GM18511 (cell line): ENCODE results near the gene NHSL2.
"Not testable (repeated sequence)": the region's sequence is repeated elsewhere in the genome, so short reads cannot be mapped to it uniquely, and the experiment has no call there.

ENCODE experiments used
- ATAC-seq: cut with Tn5 transposase; IDR thresholded peaks from one replicate; pipeline ENCODE4 v1.9.1; 2021; ENCODE audit warnings: mild to moderate bottlenecking, moderate library complexity; ENCODE audit not compliant: unreplicated experiment

Gene NHSL2

DNA sequence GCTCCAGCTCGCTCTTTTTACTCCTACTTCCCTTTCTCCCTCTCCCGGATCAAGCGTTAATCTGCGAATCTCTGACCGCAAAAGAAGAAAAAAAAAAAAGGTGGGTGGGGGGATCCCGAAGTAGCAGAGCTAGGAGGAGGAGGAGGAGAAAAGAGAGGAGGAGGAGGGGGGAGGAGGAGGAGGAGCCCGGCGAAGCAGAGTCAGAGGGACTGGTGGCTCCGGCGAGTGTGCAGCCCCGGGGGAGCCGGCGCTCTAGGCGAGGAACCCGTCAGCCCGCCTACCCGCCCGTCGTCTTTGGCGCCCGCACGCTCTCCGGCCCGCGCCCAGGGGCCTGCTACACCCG is at the start of gene NHSL2:
TSS of gene NHSL2 (plus strand) at position 203 of the 343 bp plus-strand sequence.
- no peak for ATAC-seq

- ATAC-seq: no peak
These were observed 43.0 kb upstream of the NHSL2 start for GRCh38 chrX:71867680-71868079.

GRCh38 chrX:71869566-71869965 is 41.1 kb upstream of the NHSL2 start:
- not testable (repeated sequence) for ATAC-seq

- ATAC-seq: no peak
These were observed 40.2 kb upstream of the NHSL2 start for GRCh38 chrX:71870208-71871098.

- no peak for ATAC-seq
These were observed 39.3 kb upstream of the NHSL2 start for GRCh38 chrX:71871367-71871766.

DNA sequence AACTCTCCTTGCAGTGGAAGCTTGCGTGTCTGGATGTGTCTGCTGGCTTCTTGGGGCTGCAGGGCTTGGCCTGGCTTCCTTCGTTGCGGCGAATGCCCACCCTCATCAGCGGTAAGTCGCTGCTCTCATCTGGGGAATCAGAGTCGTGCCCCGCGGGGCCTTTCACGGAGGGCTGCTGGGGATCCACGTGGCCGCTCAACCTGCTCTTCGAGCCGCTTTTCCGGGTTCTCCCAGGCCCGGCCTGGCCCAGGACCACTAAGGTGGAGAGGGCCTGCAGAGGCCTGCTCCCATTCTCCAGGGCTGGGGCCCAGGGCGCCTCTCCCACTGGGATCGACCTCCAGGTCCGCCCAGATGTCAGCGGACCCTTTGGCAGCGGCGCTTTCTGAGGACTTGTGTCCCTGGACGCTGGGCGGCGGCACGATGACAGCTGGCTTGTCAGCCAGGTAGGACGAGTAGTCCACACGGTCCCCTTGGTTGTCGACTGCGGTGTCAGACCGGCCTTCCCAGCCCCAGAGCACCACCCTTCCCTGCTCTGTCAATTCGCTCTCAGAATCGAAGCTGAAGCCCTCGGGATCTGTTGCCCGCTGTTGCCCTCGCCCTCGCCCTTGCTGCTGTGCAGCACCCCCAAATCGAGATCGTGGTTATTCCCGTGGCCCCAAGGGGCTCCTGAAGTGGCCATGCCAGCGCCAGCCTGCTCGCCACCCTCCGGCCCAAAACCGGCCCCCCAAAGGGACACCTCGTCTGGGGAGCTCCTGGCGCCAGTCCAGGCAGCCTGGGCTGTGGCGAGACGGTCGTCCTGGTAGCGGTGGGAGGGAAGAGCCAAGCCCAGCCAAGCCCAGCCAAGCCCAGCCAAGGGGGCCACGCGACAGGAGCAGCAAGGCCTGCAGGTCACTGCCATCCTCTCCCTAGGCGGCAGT is 37.8 kb upstream of the NHSL2 start:
- ATAC-seq: no peak

- ATAC-seq: no peak
These were observed 37.2 kb upstream of the NHSL2 start for GRCh38 chrX:71873459-71873833.

DNA sequence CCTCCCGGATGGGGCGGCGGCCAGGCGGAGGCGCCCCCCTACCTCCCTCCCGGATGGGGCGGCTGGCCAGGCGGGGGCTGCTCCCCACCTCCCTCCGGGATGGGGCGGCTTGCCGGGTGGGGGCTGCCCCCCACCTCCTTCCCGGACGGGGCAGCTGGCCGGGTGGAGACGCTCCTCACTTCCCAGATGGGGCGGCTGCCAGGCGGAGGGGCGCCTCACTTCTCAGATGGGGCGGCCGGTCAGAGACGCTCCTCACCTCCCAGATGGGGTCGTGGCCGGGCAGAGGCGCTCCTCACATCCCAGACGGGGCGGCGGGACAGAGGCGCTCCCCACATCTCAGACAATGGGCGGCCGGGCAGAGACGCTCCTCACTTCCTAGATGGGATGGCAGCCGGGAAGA is 33.8 kb upstream of the NHSL2 start:
- ATAC-seq: not testable (repeated sequence)

DNA sequence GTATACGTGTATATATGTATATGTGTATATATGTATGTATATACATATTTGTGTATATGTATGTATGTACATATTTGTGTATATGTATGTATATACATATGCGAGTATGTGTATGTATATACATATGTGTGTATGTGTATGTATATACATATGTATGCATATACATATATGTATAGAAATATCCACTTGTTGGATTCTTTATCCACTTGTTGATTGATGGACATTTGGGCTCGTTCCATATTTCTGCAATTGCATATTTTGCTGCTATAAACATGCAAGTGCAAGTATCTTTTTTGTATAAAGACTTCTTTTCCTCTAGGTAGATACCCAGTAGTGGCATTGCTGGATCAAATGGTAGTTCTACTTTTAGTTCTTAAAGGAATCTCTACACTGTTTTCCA is 25.5 kb upstream of the NHSL2 start:
- ATAC-seq: no peak

- no peak for ATAC-seq
These were observed 15.0 kb upstream of the NHSL2 start for GRCh38 chrX:71895607-71896006.

DNA sequence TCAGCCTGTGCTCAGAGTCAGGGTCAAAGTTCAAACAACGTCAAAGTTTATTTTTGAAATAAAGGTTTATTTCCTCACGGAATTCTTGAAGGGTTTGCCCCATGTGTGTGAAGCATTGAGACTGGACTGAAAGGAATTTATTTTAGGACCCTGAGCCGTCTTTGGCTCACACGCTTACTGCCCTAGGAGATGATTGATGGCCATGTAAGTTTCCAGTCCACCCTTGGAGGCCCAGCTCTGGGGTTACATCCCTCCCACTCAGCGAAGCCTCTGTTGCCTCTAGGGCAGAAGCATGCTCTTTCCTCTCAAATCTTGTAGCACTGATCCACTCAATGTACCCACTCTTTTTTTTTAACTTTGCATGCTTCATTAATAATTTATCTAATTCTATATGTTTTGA is 4.5 kb upstream of the NHSL2 start:
- ATAC-seq: no peak

DNA sequence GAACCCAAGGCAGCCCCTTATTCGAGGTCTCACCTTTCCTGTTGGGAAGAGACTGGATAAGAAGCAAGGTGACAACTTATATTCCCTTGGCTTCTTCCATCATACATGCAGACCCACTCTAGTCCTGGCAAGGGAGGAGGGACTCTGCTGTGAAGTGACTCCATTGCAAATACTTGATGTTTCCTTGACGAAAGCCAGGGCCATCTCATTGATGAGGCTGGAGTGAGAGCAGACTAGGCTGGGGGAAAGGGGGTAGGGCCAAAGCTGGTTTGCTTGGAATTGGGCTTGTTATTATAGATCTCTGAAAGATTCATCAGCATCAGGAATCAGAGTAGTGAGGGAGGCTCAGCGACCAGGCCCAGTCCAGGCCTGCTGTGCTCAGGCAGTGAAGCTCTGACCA is 2.3 kb upstream of the NHSL2 start:
- no peak for ATAC-seq

GRCh38 chrX:71909956-71910355 is 689 bp upstream of the NHSL2 start:
- no peak for ATAC-seq

DNA sequence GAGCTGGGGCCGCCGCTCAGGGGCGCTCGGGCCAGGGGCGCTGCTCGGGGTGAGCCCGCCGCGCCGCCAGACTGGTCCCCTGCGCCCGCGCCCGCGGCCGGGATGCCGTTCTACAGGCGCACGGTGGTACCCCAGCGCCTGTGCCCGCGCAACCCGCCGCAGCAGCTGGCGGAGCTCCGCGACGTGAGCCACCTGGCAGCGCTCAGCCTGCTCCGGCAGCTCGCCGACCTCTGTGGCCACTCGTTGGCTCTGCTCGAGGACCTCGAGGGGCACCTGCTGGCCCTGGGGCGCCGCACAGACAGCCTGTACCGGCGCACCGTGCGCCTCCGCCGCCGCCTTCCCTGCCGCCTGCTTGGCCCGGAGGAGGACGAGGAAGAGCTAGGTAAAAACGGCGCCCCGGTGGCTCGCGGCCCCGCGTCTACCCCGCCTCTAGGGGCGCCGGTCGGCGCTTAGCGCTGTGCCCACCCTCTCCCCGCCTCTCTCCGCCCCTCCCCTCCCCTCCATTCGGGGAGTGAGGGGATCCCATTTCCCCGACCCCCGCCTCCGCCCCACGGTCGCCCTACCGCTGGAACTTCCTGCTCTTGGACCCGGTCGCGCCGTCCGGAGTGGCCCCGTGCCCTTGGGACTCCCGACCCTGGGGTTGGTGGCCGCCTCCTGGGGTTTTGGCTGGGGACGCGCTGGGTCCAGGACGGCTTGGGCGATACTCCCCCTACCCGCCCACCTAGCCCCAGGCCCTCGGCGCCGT is 513 bp downstream of the NHSL2 start:
- ATAC-seq: no peak

- ATAC-seq: no peak
These were observed 1.0 kb downstream of the NHSL2 start for GRCh38 chrX:71911731-71912050.

DNA sequence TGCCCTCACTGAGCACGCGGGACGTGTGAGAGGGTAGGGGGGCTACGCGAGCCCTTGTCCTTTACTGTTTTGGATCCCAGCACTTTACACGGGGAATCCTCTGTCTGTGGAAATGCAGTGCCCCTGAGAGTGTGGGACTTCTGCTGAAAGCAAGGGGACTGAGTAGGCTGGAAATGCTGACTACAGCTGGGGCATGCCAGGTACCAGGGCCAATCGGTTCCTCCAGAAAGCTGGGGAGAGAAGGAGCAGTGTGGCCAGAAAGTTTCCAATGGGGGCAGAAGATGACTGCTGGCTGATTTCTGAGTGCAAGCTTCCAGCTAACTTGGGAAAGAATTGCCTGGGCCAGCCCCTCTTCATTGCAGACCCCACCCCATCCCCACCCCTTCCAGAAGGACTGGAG is 1.5 kb downstream of the NHSL2 start:
- ATAC-seq: no peak

DNA sequence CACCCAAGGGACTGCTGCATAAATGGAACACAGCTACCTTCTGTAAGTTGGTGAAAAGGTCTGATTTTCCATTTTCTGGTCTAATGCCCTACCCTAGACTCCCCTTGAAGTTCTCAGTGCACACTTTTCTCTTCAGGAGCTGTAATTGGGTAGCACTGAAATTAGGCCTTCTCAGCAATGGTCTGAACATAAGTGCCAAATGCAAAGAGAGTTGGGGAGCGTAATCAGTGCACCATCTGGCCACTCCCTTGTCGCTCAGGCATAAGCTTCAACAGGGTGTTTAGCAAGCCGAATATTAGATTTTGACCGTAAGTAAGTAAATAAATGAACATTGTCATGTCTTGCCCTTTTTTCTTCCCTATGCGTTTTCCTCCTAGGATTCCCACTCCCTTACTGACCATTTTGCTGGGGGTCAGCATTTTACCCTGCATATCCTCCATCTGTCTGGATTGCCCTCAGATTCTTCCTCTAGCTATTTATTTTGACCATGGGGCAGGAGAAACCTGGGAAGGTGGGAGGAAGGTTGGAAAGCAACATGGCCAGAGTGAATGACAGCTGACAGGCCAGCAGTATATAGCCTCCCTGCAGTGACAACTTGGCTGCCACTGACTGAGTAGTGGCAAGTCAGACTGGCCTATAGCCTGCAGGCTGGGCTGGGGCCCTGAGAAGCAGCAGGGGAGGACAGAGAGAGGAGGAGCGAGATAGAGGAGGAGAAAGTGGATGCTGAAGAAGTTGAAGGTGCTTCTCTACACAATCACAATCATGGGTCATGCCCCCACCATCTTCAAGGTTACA is 2.7 kb downstream of the NHSL2 start:
- ATAC-seq: no peak

- no peak for ATAC-seq
These were observed 7.1 kb downstream of the NHSL2 start for GRCh38 chrX:71917621-71918343.

DNA sequence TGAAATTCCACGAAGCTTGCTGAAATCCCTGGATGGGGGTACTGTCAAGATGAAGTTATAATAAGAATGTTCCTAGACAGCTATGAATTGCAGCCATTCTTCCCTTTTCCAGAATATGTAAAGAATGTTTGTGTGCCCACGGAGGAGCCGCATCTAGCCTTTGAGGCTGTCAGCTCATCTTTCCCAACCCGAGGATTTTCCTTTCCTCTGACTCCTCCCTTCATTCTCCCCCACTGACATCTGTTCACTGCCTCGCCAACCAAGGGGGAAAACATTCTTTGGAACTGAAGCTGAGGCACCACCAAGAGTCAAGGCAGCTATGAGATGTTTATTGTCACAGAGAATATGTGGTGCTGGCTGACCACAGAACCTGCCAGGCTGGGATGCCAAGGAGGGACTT is 8.8 kb downstream of the NHSL2 start:
- ATAC-seq: no peak

DNA sequence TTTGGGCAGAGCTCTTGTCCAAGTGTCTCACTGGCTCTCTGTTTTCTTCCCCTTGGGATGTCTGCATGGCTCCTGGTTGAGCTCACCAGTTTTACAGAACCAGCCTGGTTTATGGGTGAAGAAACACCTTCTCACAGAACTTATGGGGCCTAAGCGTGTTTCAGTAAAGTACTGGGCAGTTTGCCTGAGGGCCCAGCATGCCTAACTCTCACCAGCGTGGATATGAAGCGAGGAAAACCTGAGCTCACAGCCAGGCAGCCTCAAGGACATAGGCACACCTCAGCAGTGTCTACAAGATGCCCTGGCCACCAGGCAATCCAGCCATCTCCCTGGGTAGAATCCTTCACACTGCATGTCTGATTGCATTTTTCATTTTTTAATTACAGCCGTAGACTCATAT is 9.2 kb downstream of the NHSL2 start:
- ATAC-seq: no peak
